WTC11 (cell line): ENCODE data around the gene RILPL1. TPM values are rescaled to one million over a fixed set of nuclear protein-coding genes. Genes with fewer than 3 reads are reported as not detected.
"Not testable (repeated sequence)": the region's sequence is repeated elsewhere in the genome, so short reads cannot be mapped to it uniquely, and the experiment has no call there.

ENCODE experiments used
- ATAC-seq: fragments of 200-7000 bp; cut with Tn5 transposase; 2 replicates; pipeline ENCODE4 v1.10.0; 2021; ENCODE audit warnings: mild to moderate bottlenecking, moderate library complexity
- CTCF ChIA-PET: fragments of 300-600 bp; sonication (Branson Sonifier 250); formaldehyde crosslinking; loops from one replicate; lab custom pipeline; 2021; ENCODE audit warnings: antibody characterized with exemption; lab: Charles Lee
- POLR2A ChIA-PET: fragments of 350-600 bp; sonication (Branson Sonifier 250); formaldehyde crosslinking; loops from one replicate; lab custom pipeline; 2021; ENCODE audit warnings: antibody characterized with exemption; lab: Charles Lee
- DNase-seq: peaks from one replicate; pipeline ENCODE4 v3.0.0; 2021; ENCODE audit warnings: low spot score
- H3K27ac Mint-ChIP-seq: 2 replicates; pipeline ENCODE4 v1.8.0; 2021; ENCODE audit warnings: mixed read lengths
- H3K27me3 Mint-ChIP-seq: 2 replicates; pipeline ENCODE4 v1.8.0; 2021; ENCODE audit warnings: low read depth, mild to moderate bottlenecking, moderate library complexity, mixed read lengths
- H3K36me3 Mint-ChIP-seq: 2 replicates; pipeline ENCODE4 v1.8.0; 2021; ENCODE audit warnings: mixed read lengths
- H3K4me1 Mint-ChIP-seq: 2 replicates; pipeline ENCODE4 v1.8.0; 2022; ENCODE audit warnings: mixed read lengths
- H3K4me3 Mint-ChIP-seq: 2 replicates; pipeline ENCODE4 v1.8.0; 2021; ENCODE audit warnings: mild to moderate bottlenecking, moderate library complexity, mixed read lengths
- H3K9me3 Mint-ChIP-seq: 2 replicates; pipeline ENCODE4 v1.8.0; 2021; ENCODE audit warnings: mixed read lengths
- ATF1 ChIP-seq: sonication (generic); formaldehyde crosslinking; IDR thresholded peaks from 2 replicates; pipeline ENCODE4 v1.8.1; 2023; ENCODE audit warnings: mild to moderate bottlenecking, moderate library complexity, missing genetic modification reagents
- GABPB1 ChIP-seq: sonication (generic); formaldehyde crosslinking; IDR thresholded peaks from 2 replicates; pipeline ENCODE4 v1.8.1; 2023; ENCODE audit warnings: mild to moderate bottlenecking, missing genetic modification reagents
- HMGA2 ChIP-seq: fragments of 250-450 bp; sonication (Bioruptor Pico); IDR thresholded peaks from 2 replicates; pipeline ENCODE4 v1.4.0; 2021; ENCODE audit warnings: mild to moderate bottlenecking, moderate library complexity
- JUN ChIP-seq: sonication (generic); formaldehyde crosslinking; IDR thresholded peaks from 2 replicates; pipeline ENCODE4 v1.8.0; 2023; ENCODE audit warnings: mild to moderate bottlenecking, missing genetic modification reagents
- NFE2L1 ChIP-seq: sonication (generic); formaldehyde crosslinking; IDR thresholded peaks from 2 replicates; pipeline ENCODE4 v1.8.1; 2023; ENCODE audit warnings: missing genetic modification reagents
- NR2C2 ChIP-seq: sonication (generic); formaldehyde crosslinking; IDR thresholded peaks from 2 replicates; pipeline ENCODE4 v1.8.0; 2022; ENCODE audit warnings: mild to moderate bottlenecking, missing genetic modification reagents
- TEAD4 ChIP-seq: sonication (generic); formaldehyde crosslinking; IDR thresholded peaks from 2 replicates; pipeline ENCODE4 v1.8.0; 2022; ENCODE audit warnings: mild to moderate bottlenecking, missing genetic modification reagents
- ZNF396 ChIP-seq: fragments of 250-450 bp; sonication (Bioruptor Pico); IDR thresholded peaks from 2 replicates; pipeline ENCODE4 v1.8.0; 2021; ENCODE audit warnings: mild to moderate bottlenecking, moderate library complexity, borderline replicate concordance
- ZNF416 ChIP-seq: fragments of 250-450 bp; sonication (Bioruptor Pico); IDR thresholded peaks from 2 replicates; pipeline ENCODE4 v1.9.0; 2021; ENCODE audit warnings: mild to moderate bottlenecking, inconsistent platforms
- total RNA-seq: library from RNA; stranded (reverse); gene quantifications from 3 replicates; pipeline ENCODE4 v1.2.3, GENCODE V29; 2021
- TF ChIP-seq, protein P1 (sequence below): sonication (generic); formaldehyde crosslinking; IDR thresholded peaks from 2 replicates; pipeline ENCODE4 v1.8.0; 2023; ENCODE audit warnings: mild to moderate bottlenecking, missing genetic modification reagents
- TF ChIP-seq, protein P2 (sequence below): fragments of 250-450 bp; sonication (Bioruptor Pico); IDR thresholded peaks from 2 replicates; pipeline ENCODE4 v1.9.0; 2021; ENCODE audit warnings: mild to moderate bottlenecking
- TF ChIP-seq, protein P3 (sequence below): sonication (generic); formaldehyde crosslinking; conservative IDR thresholded peaks from 2 replicates; pipeline ENCODE4 v1.8.1; 2023; ENCODE audit warnings: mild to moderate bottlenecking, low read depth, missing genetic modification reagents, moderate library complexity
- TF ChIP-seq, protein P4 (sequence below): fragments of 200-600 bp; IDR thresholded peaks from 2 replicates; pipeline ENCODE4 v1.8.0; 2022; ENCODE audit warnings: antibody characterized with exemption

The RILPL1 gene
- total RNA-seq, 1 experiment from 2014 or later: 8.2 TPM

DNA sequence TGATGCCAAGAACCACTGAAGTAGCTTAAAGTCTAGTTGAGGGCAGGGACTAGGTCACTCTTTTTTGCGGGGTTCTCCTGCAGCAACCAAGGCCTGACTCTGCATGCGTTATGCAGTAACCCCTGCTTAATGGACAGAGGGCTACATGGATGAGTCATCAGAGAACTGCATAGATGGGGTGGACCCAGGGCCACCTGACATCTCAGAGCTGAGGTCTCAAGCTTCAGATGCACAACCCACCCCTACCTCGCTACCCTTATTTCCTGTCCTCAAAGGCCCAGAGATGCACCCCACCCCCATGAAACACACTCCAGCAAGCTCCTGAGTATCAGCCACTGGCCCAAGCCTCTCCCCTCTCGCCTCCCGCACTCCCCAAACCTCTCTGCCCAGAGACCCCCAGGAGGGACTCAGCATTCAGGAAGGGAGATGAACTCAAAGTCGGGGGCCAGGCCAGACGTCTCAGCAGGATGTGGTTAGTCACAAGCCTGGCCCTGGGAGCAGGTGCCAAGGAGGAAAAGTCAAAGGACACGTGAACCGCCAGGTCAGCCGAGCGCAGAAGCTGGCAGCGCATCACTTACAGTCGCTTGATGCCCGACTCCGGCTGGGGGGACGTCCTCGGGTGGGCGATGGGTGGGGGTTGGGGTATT is 49.8 kb downstream of the RILPL1 start (continued):
- TF ChIP-seq, protein P1, sequence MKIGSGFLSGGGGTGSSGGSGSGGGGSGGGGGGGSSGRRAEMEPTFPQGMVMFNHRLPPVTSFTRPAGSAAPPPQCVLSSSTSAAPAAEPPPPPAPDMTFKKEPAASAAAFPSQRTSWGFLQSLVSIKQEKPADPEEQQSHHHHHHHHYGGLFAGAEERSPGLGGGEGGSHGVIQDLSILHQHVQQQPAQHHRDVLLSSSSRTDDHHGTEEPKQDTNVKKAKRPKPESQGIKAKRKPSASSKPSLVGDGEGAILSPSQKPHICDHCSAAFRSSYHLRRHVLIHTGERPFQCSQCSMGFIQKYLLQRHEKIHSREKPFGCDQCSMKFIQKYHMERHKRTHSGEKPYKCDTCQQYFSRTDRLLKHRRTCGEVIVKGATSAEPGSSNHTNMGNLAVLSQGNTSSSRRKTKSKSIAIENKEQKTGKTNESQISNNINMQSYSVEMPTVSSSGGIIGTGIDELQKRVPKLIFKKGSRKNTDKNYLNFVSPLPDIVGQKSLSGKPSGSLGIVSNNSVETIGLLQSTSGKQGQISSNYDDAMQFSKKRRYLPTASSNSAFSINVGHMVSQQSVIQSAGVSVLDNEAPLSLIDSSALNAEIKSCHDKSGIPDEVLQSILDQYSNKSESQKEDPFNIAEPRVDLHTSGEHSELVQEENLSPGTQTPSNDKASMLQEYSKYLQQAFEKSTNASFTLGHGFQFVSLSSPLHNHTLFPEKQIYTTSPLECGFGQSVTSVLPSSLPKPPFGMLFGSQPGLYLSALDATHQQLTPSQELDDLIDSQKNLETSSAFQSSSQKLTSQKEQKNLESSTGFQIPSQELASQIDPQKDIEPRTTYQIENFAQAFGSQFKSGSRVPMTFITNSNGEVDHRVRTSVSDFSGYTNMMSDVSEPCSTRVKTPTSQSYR: no peak
- TF ChIP-seq ATF1 (CRISPR knock-in tag) (no peak), GABPB1 (CRISPR knock-in tag) (no peak)

DNA sequence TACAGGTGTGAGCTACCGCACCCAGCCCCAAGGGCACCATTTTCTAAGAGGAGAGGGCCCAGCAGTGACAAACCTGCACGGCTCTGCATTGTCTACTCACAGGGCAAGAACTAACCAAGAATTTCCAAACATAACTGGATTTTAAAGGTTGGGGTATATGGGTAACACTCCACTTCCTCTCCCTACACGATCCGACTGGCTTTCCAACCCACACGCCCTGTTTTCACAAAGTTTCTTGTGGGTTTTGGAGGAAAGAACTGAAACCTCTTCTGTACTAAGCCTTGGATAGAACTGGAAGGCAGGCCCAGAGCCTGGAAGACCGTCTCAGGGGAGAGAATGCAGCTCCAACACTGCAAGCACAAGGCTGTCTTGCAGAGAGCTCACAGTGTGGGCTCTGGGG is 50.6 kb downstream of the RILPL1 start:
- Mint-ChIP-seq H3K9me3 (no peaks in the 10 kb centered on the region), H3K4me3 (no peak overlapping the region), H3K27me3 (no peaks in the 10 kb centered on the region; the same call in 1 of the 2 replicates), H3K27ac (no peak overlapping the region), H3K36me3 (no peaks in the 10 kb centered on the region), H3K4me1 (no peaks in the 10 kb centered on the region)
- ChIA-PET POLR2A (interaction anchor here (0.6 to 0.7 kb wide), 2 partner anchors 31 to 56 kb away, joined by 4 to 7 read pairs; no protein-coding TSS in a partner anchor), CTCF (no interaction called here)
- DNase-seq: no peak
- no peak for ATAC-seq
- no peak for TF ChIP-seq JUN (CRISPR knock-in tag)
- no peak for TF ChIP-seq NR2C2 (CRISPR knock-in tag)
- TF ChIP-seq ZNF416 (CRISPR knock-in tag): no peak
- TF ChIP-seq ZNF396 (CRISPR knock-in tag): no peak
- TF ChIP-seq, protein P2, sequence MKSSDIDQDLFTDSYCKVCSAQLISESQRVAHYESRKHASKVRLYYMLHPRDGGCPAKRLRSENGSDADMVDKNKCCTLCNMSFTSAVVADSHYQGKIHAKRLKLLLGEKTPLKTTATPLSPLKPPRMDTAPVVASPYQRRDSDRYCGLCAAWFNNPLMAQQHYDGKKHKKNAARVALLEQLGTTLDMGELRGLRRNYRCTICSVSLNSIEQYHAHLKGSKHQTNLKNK: no peak
- no peak for TF ChIP-seq NFE2L1
- TF ChIP-seq, protein P3, sequence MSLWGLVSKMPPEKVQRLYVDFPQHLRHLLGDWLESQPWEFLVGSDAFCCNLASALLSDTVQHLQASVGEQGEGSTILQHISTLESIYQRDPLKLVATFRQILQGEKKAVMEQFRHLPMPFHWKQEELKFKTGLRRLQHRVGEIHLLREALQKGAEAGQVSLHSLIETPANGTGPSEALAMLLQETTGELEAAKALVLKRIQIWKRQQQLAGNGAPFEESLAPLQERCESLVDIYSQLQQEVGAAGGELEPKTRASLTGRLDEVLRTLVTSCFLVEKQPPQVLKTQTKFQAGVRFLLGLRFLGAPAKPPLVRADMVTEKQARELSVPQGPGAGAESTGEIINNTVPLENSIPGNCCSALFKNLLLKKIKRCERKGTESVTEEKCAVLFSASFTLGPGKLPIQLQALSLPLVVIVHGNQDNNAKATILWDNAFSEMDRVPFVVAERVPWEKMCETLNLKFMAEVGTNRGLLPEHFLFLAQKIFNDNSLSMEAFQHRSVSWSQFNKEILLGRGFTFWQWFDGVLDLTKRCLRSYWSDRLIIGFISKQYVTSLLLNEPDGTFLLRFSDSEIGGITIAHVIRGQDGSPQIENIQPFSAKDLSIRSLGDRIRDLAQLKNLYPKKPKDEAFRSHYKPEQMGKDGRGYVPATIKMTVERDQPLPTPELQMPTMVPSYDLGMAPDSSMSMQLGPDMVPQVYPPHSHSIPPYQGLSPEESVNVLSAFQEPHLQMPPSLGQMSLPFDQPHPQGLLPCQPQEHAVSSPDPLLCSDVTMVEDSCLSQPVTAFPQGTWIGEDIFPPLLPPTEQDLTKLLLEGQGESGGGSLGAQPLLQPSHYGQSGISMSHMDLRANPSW (CRISPR knock-in tag): no peak
- TF ChIP-seq HMGA2 (CRISPR knock-in tag): no peak
- no peak for TF ChIP-seq TEAD4 (CRISPR knock-in tag)
- TF ChIP-seq, protein P4, sequence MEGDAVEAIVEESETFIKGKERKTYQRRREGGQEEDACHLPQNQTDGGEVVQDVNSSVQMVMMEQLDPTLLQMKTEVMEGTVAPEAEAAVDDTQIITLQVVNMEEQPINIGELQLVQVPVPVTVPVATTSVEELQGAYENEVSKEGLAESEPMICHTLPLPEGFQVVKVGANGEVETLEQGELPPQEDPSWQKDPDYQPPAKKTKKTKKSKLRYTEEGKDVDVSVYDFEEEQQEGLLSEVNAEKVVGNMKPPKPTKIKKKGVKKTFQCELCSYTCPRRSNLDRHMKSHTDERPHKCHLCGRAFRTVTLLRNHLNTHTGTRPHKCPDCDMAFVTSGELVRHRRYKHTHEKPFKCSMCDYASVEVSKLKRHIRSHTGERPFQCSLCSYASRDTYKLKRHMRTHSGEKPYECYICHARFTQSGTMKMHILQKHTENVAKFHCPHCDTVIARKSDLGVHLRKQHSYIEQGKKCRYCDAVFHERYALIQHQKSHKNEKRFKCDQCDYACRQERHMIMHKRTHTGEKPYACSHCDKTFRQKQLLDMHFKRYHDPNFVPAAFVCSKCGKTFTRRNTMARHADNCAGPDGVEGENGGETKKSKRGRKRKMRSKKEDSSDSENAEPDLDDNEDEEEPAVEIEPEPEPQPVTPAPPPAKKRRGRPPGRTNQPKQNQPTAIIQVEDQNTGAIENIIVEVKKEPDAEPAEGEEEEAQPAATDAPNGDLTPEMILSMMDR: no peak

DNA sequence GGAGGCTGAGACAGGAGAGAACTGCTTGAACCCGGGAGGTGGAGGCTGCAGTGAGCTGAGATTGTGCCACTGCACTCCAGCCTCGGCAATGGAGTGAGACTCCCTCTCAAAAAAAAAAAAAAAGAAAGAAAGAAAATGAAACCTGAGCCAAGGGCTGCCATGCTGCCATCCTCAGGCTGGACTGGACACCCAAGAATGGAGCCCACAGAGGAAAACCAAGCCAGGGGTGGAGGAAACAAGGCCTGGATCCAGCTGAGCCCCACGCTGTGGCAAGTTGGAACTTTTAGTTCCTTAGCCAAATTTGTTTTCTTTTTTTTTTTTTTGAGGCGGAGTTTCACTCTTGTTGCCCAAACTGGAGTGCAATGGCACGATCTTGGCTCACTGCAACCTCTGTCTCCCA is 52.3 kb downstream of the RILPL1 start:
- H3K4me3 Mint-ChIP-seq, H3K9me3 Mint-ChIP-seq, POLR2A ChIA-PET, H3K27me3 Mint-ChIP-seq, H3K36me3 Mint-ChIP-seq, DNase-seq, H3K4me1 Mint-ChIP-seq, ATAC-seq, H3K27ac Mint-ChIP-seq: not testable (repeated sequence)
- CTCF ChIA-PET: interaction anchor here (0.6 to 0.7 kb wide), 3 partner anchors 22 to 358 kb away, joined by 3 read pairs; no protein-coding TSS in a partner anchor
